ENCODE results near the gene TBC1D4.

- no peak for TF ChIP-seq CTCF (IDR thresholded peaks at IDR 0.05)
- no peak for TF ChIP-seq ZFX (IDR thresholded peaks at IDR 0.05; ENCODE audit: borderline replicate concordance)
These were observed 64.3 kb downstream of the TBC1D4 start for GRCh38 chr13:75417656-75418055.

Measured in 22Rv1 (cell line).